MG63 (cell line): ENCODE data around the gene COL23A1. TPM values are rescaled to one million over a fixed set of nuclear protein-coding genes. Genes with fewer than 3 reads are reported as not detected.
"Not testable (repeated sequence)": the region's sequence is repeated elsewhere in the genome, so short reads cannot be mapped to it uniquely, and the experiment has no call there.

Experiments used
- DNase-seq: peaks from one replicate; pipeline ENCODE4 v3.0.0-alpha.2; 2020
- H3K27me3 ChIP-seq: fragments of 250-450 bp; sonication (Bioruptor Pico); 2 replicates; pipeline ENCODE4 v1.5.1; 2020; ENCODE audit warnings: mild to moderate bottlenecking, moderate library complexity
- H3K36me3 ChIP-seq: fragments of 250-450 bp; sonication (Bioruptor Pico); 2 replicates; pipeline ENCODE4 v1.5.1; 2020; ENCODE audit warnings: mild to moderate bottlenecking, moderate library complexity
- H3K4me3 ChIP-seq: fragments of 250-450 bp; sonication (Bioruptor Pico); 2 replicates; pipeline ENCODE4 v1.5.1; 2020; ENCODE audit warnings: mild to moderate bottlenecking, moderate library complexity
- H3K9me3 ChIP-seq: fragments of 250-450 bp; sonication (Bioruptor Pico); 2 replicates; pipeline ENCODE4 v1.5.1; 2020; ENCODE audit warnings: mild to moderate bottlenecking, moderate library complexity
- total RNA-seq: library from RNA; depleted of rRNA; stranded (reverse); fragments of >200 nt; shearing (Covaris generic); gene quantifications from 2 replicates; pipeline ENCODE4 v1.2.3, GENCODE V29; 2014; ENCODE audit warnings: low replicate concordance

Gene COL23A1
- total RNA-seq, 1 experiment from 2014 or later = 107 TPM

GRCh38 chr5:178236126-178236525 lies 354.1 kb downstream of the COL23A1 start:
- peaks cover 12% of the 10 kb centered on the region for H3K36me3 ChIP-seq
- DNase-seq = no peak
- H3K27me3 ChIP-seq = no peaks in the 10 kb centered on the region
- H3K9me3 ChIP-seq = no peaks in the 10 kb centered on the region; the same call in 1 of the 2 replicates
- no peak overlapping the region for H3K4me3 ChIP-seq

GRCh38 chr5:178235588-178235974 lies 354.6 kb downstream of the COL23A1 start:
- Histone ChIP-seq H3K36me3 (peaks cover 18% of the 10 kb centered on the region), H3K9me3 (no peaks in the 10 kb centered on the region; the same call in none of the 2 replicates), H3K27me3 (no peaks in the 10 kb centered on the region), H3K4me3 (no peak overlapping the region)
- DNase-seq = no peak

GRCh38 chr5:178234750-178235587 lies 355.2 kb downstream of the COL23A1 start:
- no peak overlapping the region for H3K4me3 ChIP-seq
- peak; percentile 56 for DNase-seq
- peaks cover 23% of the 10 kb centered on the region for H3K36me3 ChIP-seq
- no peaks in the 10 kb centered on the region; the same call in none of the 2 replicates for H3K9me3 ChIP-seq
- H3K27me3 ChIP-seq = no peaks in the 10 kb centered on the region

- DNase-seq = no peak
- Histone ChIP-seq H3K36me3 (peaks cover 29% of the 10 kb centered on the region), H3K4me3 (no peak overlapping the region), H3K9me3 (no peaks in the 10 kb centered on the region; the same call in none of the 2 replicates), H3K27me3 (no peaks in the 10 kb centered on the region)
Observed at GRCh38 chr5:178234121-178234749, 356.0 kb downstream of the COL23A1 start.

DNA sequence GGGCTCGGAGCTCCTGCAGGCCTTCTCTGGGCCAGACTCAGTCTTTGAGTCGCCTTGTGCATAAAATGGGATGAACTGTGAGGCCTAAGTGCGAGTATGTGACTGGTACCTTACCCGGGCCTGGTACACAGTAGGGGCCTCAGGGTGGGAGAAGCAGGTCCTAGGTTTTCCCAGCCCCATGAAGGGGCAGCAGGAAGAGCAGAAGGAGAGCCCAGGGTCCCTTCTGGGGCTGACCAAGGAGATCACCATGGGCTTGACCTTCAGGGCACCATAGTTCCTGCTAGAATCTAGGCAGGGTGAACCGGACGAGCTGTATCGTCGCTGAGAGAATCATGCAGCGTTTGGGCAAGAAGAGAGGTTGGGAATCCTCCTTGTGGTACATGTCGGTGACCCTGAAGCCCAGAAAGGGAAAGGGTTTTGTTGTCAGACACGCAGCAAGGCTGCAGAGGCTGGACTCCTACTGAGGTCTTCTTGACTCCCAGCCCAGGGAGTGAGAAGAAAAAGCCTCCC lies 357.2 kb downstream of the COL23A1 start:
- Histone ChIP-seq H3K36me3 (peaks cover 42% of the 10 kb centered on the region), H3K9me3 (no peaks in the 10 kb centered on the region; the same call in none of the 2 replicates), H3K4me3 (peak overlapping the region; percentile 99), H3K27me3 (no peaks in the 10 kb centered on the region)
- no peak for DNase-seq

DNA sequence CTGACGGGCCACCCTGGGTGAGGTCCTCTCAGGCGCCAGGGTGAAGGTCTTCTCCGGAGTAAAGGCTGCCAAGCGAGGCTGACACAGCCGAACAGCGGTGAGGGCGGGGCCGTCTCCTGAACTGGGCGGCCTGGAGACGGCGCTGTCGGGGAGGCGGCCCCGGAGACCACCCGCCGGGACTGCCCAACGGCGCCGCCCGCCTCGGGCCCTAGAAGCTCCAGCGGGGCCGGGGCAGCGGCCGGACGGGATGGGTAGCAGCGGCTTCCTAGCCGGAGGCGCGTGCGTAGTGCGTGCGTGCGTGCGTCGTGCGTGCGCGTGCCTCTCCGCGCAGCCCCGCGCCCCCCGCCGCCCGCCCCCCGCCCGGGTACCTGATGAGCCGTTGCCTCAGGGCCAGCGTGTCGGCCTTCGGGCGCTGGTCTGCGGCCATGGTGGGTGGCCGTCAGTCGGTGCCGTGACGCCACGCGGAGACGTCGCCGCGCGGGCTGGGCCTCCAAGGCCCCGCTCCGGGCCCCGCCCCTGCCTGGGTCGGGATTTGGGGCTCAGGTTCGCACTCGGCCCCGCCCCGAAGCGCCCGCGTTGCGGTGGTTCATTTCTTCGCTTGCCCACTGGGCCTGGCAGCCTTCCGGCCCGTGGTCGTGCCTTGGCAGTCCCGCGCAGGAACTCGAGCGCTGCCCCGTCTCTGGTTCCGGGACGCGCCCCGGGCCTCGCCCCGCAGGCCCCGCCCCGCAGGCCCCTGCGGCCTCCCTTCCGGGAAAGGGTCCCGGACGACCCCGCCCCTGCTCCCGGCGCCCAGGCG lies 357.9 kb downstream of the COL23A1 start, which contains the start of gene PHYKPL:
TSS of gene PHYKPL (minus strand) at position 679 of the 796 bp plus-strand sequence. CDS start at position 427, 252 bp downstream.
- Histone ChIP-seq H3K27me3 (no peaks in the 10 kb centered on the region), H3K36me3 (peaks cover 48% of the 10 kb centered on the region), H3K9me3 (no peaks in the 10 kb centered on the region; the same call in none of the 2 replicates), H3K4me3 (peak within 1 kb of the TSS; percentile 99)
- DNase-seq = peak; percentile 94

DNA sequence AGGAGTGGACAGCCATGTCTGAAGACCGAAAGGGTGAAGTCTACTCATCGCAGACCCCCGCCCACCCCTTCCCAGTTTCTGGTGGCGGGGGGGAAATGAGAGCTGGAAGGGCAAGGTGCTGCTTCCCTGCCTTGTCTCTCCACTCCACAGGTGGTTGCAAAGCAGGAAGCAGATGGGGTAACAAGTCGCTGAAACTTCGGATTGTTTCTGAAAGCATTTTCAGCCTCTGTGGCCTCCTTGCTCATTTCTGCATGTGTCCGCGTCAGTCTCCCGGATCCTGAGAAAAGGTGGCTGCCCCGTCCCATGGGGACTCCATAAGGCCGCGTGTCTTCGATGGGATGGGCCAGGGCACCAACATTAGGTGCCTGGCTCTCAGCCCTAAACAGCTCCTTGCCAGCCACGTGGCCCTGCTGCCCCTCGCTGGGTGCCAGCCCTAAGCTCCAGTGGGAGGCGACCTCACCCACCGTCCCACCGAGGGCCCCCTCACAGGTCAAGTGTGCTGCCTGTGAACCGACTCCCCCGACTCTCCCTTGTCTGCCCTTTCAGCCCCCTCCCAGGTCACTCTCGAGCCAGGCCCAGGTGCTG lies 358.6 kb downstream of the COL23A1 start:
- H3K27me3 ChIP-seq = no peaks in the 10 kb centered on the region
- no peak for DNase-seq
- H3K4me3 ChIP-seq = peak overlapping the region; percentile 99
- no peaks in the 10 kb centered on the region; the same call in none of the 2 replicates for H3K9me3 ChIP-seq
- H3K36me3 ChIP-seq = peaks cover 55% of the 10 kb centered on the region

DNA sequence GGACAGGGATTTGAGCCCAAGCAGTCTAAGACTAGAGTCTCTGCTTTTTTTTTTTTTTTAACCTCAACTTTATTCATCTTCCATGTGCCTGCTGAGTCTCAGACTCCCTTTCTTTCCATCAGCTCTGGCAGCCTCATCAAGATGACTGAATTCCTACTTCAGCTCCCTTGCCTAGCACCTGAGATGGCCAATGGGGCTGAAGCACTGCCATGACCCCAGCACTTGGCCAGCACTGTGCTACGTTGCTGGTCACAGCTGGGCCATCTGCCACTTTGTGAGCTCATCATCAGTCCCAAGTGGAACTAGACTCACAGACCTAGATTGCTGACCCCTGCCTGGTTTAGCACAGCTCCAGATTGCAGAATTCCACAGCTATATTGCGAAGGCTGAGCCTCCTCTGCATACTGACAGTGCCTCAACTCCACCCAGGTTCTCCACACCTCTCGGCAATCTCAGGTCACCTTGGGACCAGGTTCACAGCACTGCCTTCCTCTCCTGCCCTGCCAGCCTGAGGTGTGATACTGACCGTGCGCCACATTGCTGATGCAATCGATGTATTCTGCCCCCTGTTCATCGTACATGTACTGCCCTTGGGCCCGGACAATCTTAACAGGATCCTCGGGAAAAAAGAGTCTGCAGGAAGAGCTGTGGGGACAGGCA lies 359.2 kb downstream of the COL23A1 start:
- peak overlapping the region; percentile 99 for H3K4me3 ChIP-seq
- peaks cover 61% of the 10 kb centered on the region for H3K36me3 ChIP-seq
- no peaks in the 10 kb centered on the region for H3K27me3 ChIP-seq
- peak; percentile 76 for DNase-seq
- H3K9me3 ChIP-seq = no peaks in the 10 kb centered on the region; the same call in none of the 2 replicates

GRCh38 chr5:178229861-178230260 lies 360.3 kb downstream of the COL23A1 start:
- no peaks in the 10 kb centered on the region; the same call in none of the 2 replicates for H3K9me3 ChIP-seq
- H3K4me3 ChIP-seq = no peak overlapping the region
- H3K27me3 ChIP-seq = no peaks in the 10 kb centered on the region
- no peak for DNase-seq
- peaks cover 73% of the 10 kb centered on the region for H3K36me3 ChIP-seq

- not testable (repeated sequence) for H3K27me3 ChIP-seq, H3K9me3 ChIP-seq, H3K4me3 ChIP-seq, DNase-seq
- peaks cover 80% of the 10 kb centered on the region for H3K36me3 ChIP-seq
Observed at GRCh38 chr5:178229111-178229510, 361.1 kb downstream of the COL23A1 start.

- Histone ChIP-seq H3K4me3 (no peak overlapping the region), H3K36me3 (peaks cover 85% of the 10 kb centered on the region), H3K27me3 (no peaks in the 10 kb centered on the region), H3K9me3 (no peaks in the 10 kb centered on the region; the same call in none of the 2 replicates)
- no peak for DNase-seq
Observed at GRCh38 chr5:178228609-178229008, 361.6 kb downstream of the COL23A1 start.

DNA sequence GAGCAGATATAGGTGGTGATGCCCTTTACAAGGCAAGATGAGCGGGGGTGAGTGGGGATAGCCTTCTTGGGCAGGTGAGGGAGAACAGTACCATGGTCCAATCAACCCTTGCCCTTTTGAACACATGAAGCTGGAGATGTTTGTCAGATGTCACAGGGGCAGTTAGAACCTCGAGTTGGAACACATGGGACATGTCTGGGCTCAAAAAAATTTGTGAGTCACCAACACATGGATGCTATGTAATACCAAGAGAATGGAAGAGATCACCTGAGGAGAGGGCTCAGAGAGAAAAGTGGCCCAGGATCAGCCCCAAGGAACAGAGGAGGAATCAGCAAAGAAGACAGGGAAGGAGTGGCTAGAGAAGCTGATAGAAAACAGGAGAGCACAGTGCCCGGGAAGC lies 362.3 kb downstream of the COL23A1 start:
- Histone ChIP-seq H3K27me3 (no peaks in the 10 kb centered on the region), H3K36me3 (peaks cover 92% of the 10 kb centered on the region), H3K4me3 (no peak overlapping the region), H3K9me3 (no peaks in the 10 kb centered on the region; the same call in none of the 2 replicates)
- DNase-seq = no peak

- no peak for DNase-seq
Observed at GRCh38 chr5:178227138-178227659, 363.0 kb downstream of the COL23A1 start.

DNA sequence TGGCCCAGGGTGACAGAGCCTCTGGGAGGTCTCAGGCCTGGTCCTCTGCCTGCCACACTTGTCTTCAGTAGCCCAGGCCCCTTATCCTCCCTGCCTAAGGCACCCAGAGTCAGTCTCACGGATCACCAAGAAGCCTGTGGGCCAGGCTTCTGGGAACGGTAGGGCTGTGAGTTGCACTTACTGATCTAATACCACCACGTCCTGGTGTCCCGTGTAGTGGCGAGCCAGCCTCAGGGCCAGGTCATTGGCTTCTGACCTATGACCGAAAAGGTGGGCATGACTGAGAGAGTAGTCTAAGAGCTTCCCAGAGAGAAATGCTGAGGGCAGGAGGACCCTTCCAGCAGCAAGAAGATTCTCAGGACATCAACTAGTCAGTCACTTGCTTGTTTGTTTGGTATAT lies 365.0 kb downstream of the COL23A1 start:
- Histone ChIP-seq H3K36me3 (peaks cover 97% of the 10 kb centered on the region), H3K9me3 (no peaks in the 10 kb centered on the region)
- no peak for DNase-seq

More at GRCh38 chr5:178227138-178227659, 363.0 kb downstream of the COL23A1 start:
- no peaks in the 10 kb centered on the region for H3K27me3 ChIP-seq
- H3K36me3 ChIP-seq = peaks cover 99% of the 10 kb centered on the region
- H3K9me3 ChIP-seq = no peaks in the 10 kb centered on the region; the same call in none of the 2 replicates
- H3K4me3 ChIP-seq = no peak overlapping the region

GRCh38 chr5:178224403-178224802 lies 365.8 kb downstream of the COL23A1 start:
- Histone ChIP-seq H3K9me3 (no peaks in the 10 kb centered on the region), H3K4me3 (no peak overlapping the region), H3K36me3 (peaks cover 95% of the 10 kb centered on the region), H3K27me3 (no peaks in the 10 kb centered on the region)
- DNase-seq = no peak

More for the DNA sequence above, 365.0 kb downstream of the COL23A1 start:
- H3K4me3 ChIP-seq = no peak overlapping the region
- H3K27me3 ChIP-seq = no peaks in the 10 kb centered on the region
